Activated T-helper 1 cell treated with anti-CD3 and anti-CD28 coated beads, Interleukin-12 subunit alpha, Interleukin-12 subunit beta, Interleukin-2, Interleukin-4 antibody, amounts not matched to agents 30 ng/mL and 10 ng/mL and 1 ng/mL, durations not matched to agents 14 hours and 24 hours and 36 hours (primary cell): ENCODE measurements around the gene NFIL3. TPM values are rescaled to one million over a fixed set of nuclear protein-coding genes. Genes with fewer than 3 reads are reported as not detected.

Experiments used
- DNase-seq: peaks from one replicate; pipeline ENCODE4 v3.0.0; 2021; ENCODE audit warnings: low spot score
- H3K27ac Mint-ChIP-seq: one replicate; pipeline ENCODE4 v1.8.0; 2021; ENCODE audit warnings: mild to moderate bottlenecking, mixed read lengths
- H3K27me3 Mint-ChIP-seq: one replicate; pipeline ENCODE4 v1.8.0; 2022; ENCODE audit warnings: mild to moderate bottlenecking, moderate library complexity, mixed read lengths; ENCODE audit not compliant: insufficient read depth
- H3K36me3 Mint-ChIP-seq: one replicate; pipeline ENCODE4 v1.8.0; 2021; ENCODE audit warnings: low read depth, mixed read lengths
- H3K4me1 Mint-ChIP-seq: one replicate; pipeline ENCODE4 v1.8.0; 2021; ENCODE audit warnings: low read depth, mixed read lengths
- H3K4me3 Mint-ChIP-seq: one replicate; pipeline ENCODE4 v1.8.0; 2021; ENCODE audit warnings: mild to moderate bottlenecking, moderate library complexity, mixed read lengths
- H3K9me3 Mint-ChIP-seq: one replicate; pipeline ENCODE4 v1.8.0; 2021; ENCODE audit warnings: mixed read lengths
- intact Hi-C: fragments of 100-400 bp; cut with micrococcal nuclease; formaldehyde crosslinking; loops from one replicate; pipeline ENCODE4 v1.15.1; 2024
- total RNA-seq: library from RNA; stranded (reverse); gene quantifications from 2 replicates; pipeline ENCODE4 v1.2.3, GENCODE V29; 2022

NFIL3 gene
- total RNA-seq, 1 donor from 2014 or later: 124 TPM

DNA sequence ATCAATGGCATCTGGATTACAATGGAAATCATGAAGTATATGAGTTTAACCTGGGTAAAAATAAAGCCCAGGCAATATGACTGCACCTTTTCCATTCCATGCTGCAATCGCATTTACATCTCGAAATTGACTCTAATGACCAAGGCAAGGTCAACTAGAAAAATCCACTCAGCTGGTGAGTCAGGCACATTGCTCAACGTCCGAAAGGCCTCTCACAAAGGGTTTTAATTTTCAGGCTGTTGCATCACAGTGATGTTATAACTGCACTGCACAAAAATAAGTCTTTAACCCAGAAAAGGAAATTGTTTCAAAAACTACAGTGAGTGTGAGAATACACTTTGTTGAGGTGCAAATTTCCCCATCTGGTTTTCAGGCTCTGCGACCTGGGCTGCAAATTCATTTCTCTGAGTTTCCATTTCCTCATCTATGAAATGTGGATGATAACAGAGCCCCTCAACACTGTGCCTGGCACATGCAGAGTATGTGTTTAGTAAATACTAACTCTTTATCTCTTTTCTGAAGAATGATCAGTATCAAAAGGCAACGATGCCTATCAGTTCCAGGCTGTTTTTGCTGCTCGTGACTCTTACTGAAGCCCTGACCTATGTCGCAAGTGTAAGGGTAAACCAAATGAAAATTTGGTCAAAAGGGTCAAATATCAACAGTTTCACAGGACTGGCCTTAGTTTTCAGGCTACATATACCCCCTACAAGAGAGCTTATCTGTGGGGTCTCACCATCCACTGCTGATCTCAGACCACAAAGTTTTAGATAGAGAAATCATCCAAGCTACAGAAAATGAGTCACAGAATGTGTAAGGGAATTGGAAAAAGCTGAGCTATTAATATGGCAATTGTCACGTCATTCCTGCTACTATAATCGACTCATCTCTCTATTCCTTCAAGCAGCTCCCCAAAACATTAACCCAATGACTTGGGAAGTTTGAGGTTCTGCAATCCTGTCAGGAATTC lies 4.1 kb downstream of the NFIL3 start:
- intact Hi-C loops: loop anchor here (1.0 to 10.0 kb wide), 8 partner anchors 24 to 1995 kb away; no protein-coding TSS in a partner anchor
- Mint-ChIP-seq H3K36me3 (peaks cover 42% of the 10 kb centered on the region), H3K4me3 (peak overlapping the region; percentile 90), H3K27me3 (no peaks in the 10 kb centered on the region), H3K27ac (peak overlapping the region; percentile 89), H3K9me3 (no peaks in the 10 kb centered on the region), H3K4me1 (peaks cover 71% of the 10 kb centered on the region)
- DNase-seq: no peak

- intact Hi-C loops: loop anchor here (2.0 kb wide), 1 partner anchor 173 kb away; no protein-coding TSS in a partner anchor
- DNase-seq: no peak
- H3K4me3 Mint-ChIP-seq: peak overlapping the region; percentile 90
- peak overlapping the region; percentile 27 for H3K27ac Mint-ChIP-seq
- H3K36me3 Mint-ChIP-seq: peaks cover 49% of the 10 kb centered on the region
- no peaks in the 10 kb centered on the region for H3K9me3 Mint-ChIP-seq
- H3K4me1 Mint-ChIP-seq: peaks cover 81% of the 10 kb centered on the region
- H3K27me3 Mint-ChIP-seq: no peaks in the 10 kb centered on the region
Observed at GRCh38 chr9:91418215-91418610, 5.4 kb downstream of the NFIL3 start.

DNA sequence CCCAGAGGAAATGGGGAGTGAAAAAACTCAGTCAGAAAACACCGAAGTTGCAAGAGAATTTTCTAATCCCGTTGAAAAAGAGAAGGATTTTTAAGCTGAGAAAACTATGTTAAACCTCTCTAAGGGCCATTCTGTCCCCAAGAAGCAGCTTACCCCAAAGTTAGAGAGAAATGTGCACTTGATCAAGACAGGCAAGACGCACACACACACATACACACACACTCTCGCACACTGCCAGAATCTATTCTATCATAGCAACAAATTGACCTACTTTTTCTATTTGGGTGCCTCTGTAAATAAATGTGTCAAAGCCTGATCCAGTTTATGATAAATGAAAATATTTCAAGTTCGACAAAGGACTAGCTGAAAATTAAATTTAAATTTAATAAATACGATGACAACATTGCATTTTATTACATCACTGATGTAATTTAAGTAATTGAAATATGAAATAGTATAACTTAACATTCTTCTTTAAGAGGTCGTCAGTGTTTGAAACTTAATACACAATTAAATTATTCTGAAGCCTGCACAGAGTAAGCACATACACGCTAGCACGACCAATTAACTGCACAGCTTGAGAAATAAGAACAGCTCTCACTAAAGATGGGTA lies 5.9 kb downstream of the NFIL3 start:
- Mint-ChIP-seq H3K27ac (peak overlapping the region; percentile 34), H3K36me3 (peaks cover 48% of the 10 kb centered on the region), H3K9me3 (no peaks in the 10 kb centered on the region), H3K4me3 (peak overlapping the region; percentile 90), H3K4me1 (peaks cover 80% of the 10 kb centered on the region), H3K27me3 (no peaks in the 10 kb centered on the region)
- intact Hi-C loops: loop anchor here (2.0 kb wide), 1 partner anchor 173 kb away; no protein-coding TSS in a partner anchor
- no peak for DNase-seq

- intact Hi-C loops: no loop called here
- H3K36me3 Mint-ChIP-seq: peaks cover 48% of the 10 kb centered on the region
- peaks cover 89% of the 10 kb centered on the region for H3K4me1 Mint-ChIP-seq
- peak overlapping the region; percentile 85 for H3K27ac Mint-ChIP-seq
- DNase-seq: no peak
- no peaks in the 10 kb centered on the region for H3K27me3 Mint-ChIP-seq
- H3K9me3 Mint-ChIP-seq: no peaks in the 10 kb centered on the region
- H3K4me3 Mint-ChIP-seq: peak overlapping the region; percentile 52
Observed at GRCh38 chr9:91416096-91416712, 7.4 kb downstream of the NFIL3 start.

GRCh38 chr9:91415290-91415689 lies 8.3 kb downstream of the NFIL3 start:
- Mint-ChIP-seq H3K27me3 (no peaks in the 10 kb centered on the region), H3K4me3 (no peak overlapping the region), H3K4me1 (peaks cover 92% of the 10 kb centered on the region), H3K36me3 (peaks cover 51% of the 10 kb centered on the region), H3K9me3 (no peaks in the 10 kb centered on the region), H3K27ac (peak overlapping the region; percentile 85)
- no peak for DNase-seq
- intact Hi-C loops: loop anchor here (1.0 kb wide), 3 partner anchors 20 to 66 kb away; no protein-coding TSS in a partner anchor

DNA sequence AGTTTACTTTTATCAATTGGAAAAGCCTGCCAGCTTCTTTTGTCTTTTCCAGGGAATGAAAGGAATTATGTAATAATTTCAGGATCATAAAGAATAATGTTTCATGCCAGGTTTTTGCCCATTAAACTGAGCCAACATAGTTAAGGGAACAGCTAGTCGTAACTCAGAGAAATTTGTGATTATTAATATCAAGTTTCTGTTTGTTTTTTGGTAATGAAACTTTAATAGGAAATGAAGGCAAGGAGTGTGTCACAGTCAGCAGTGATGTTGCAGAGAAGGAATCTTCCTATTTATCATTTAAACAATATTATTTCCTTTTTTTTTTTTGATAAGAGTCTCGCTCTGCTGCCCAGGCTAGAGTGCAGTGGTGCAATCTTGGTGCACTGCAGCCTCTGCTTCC lies 10.7 kb downstream of the NFIL3 start:
- no peaks in the 10 kb centered on the region for H3K9me3 Mint-ChIP-seq
- peaks cover 78% of the 10 kb centered on the region for H3K4me1 Mint-ChIP-seq
- no peaks in the 10 kb centered on the region for H3K27me3 Mint-ChIP-seq
- no peak overlapping the region for H3K27ac Mint-ChIP-seq
- no peak overlapping the region for H3K4me3 Mint-ChIP-seq
- peaks cover 61% of the 10 kb centered on the region for H3K36me3 Mint-ChIP-seq
- no peak for DNase-seq
- intact Hi-C loops: no loop called here

DNA sequence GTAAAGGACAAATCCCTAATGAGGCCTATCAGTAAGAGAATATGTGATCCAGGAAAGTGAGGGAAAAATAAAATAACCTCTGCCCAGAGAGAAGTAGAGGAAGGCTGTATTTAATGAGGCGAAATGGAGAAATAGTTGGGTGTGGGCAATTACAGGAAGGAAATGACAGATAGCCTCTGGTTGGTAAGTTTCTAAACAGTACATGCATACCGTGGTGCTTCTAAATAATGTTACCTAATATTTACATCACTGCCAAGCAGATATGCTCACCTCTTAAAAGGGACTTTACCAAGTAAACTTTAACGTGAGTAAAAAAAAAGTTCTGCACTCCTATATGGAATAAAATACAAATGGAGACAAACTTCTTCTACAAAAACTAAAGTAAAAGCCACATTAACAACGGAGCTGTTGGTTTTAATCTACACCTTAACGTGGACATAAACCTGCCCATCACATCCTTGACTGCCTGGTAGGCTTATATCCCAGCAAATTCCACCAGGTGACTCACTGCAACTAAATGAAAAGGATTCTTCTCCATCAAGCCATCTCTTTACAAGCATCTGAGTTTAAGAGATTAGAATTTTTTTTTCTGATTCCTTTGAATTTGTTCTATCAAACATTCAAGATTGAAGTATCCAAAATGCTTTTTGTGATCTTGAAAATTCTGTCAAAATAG lies 12.4 kb downstream of the NFIL3 start:
- Mint-ChIP-seq H3K9me3 (no peaks in the 10 kb centered on the region), H3K27ac (no peak overlapping the region), H3K36me3 (peaks cover 62% of the 10 kb centered on the region), H3K4me3 (no peak overlapping the region), H3K4me1 (peaks cover 61% of the 10 kb centered on the region), H3K27me3 (no peaks in the 10 kb centered on the region)
- intact Hi-C loops: no loop called here
- no peak for DNase-seq

- Mint-ChIP-seq H3K36me3 (peaks cover 62% of the 10 kb centered on the region), H3K4me1 (peaks cover 55% of the 10 kb centered on the region), H3K27me3 (no peaks in the 10 kb centered on the region), H3K4me3 (no peak overlapping the region), H3K9me3 (no peaks in the 10 kb centered on the region), H3K27ac (no peak overlapping the region)
- DNase-seq: no peak
- intact Hi-C loops: no loop called here
Observed at GRCh38 chr9:91410161-91410560, 13.5 kb downstream of the NFIL3 start.

DNA sequence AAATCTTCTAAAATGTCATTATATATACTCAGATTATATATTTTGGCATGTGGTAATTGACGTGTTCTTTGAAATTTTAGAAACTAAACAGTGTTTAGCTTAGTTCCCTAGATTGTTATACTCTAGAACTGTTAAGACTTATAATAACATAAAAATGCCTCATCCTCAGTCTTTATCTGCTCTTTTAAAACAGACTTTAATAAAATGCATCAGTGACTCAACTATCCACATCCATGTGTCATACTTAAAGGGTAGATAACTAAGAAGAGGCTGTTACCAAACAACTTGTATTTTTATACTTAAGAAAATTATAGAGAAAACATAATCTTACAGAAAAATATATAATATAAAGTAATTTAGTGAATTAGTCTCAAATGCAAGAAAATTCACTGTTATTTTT lies 15.2 kb downstream of the NFIL3 start:
- DNase-seq: no peak
- H3K27ac Mint-ChIP-seq: no peak overlapping the region
- intact Hi-C loops: no loop called here

DNA sequence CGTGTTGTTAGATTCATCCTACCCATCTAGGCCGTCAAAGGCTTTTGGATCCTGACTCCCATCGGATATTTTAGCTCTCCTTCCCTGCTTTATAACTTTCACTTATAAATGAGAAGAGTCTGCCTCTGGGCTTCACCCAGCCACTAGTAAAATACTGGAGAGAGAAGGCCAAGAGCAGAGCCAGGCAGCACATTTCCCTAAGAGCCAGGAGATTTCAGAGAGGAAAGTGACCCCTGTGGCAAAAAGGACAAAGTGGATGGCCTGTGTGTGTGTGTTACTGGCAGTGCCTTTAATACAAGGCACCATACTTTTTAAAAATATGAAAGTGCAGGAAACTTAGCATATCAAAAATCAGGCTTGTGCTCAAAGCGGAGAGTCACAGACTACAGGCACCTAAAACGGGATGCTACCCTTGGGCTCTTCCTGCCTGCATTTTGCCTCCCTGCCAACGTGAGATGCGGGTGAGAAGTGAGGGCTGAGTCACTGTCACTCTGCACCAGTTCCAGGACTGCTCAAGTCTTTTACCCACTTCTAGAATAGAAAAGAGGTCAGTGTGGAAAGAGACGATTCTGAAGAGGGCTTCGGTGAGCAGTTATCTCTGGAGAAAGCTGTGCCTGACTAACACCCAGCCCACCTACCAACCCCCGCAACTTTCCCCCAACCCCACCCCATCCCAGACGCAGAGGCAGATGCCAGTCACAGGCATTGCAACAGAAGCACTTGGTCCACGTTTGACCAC lies 15.9 kb downstream of the NFIL3 start:
- Mint-ChIP-seq H3K4me1 (peaks cover 54% of the 10 kb centered on the region), H3K27ac (no peak overlapping the region), H3K27me3 (no peaks in the 10 kb centered on the region), H3K9me3 (no peaks in the 10 kb centered on the region), H3K4me3 (no peak overlapping the region), H3K36me3 (peaks cover 59% of the 10 kb centered on the region)
- intact Hi-C loops: no loop called here
- DNase-seq: no peak

More for the DNA sequence above, 15.2 kb downstream of the NFIL3 start:
- Mint-ChIP-seq H3K4me3 (no peak overlapping the region), H3K36me3 (peaks cover 61% of the 10 kb centered on the region), H3K9me3 (no peaks in the 10 kb centered on the region), H3K27me3 (no peaks in the 10 kb centered on the region), H3K4me1 (peaks cover 52% of the 10 kb centered on the region)

GRCh38 chr9:91405343-91406077 lies 18.1 kb downstream of the NFIL3 start:
- intact Hi-C loops: no loop called here
- H3K27me3 Mint-ChIP-seq: peaks cover 3% of the 10 kb centered on the region
- DNase-seq: no peak
- peaks cover 45% of the 10 kb centered on the region for H3K4me1 Mint-ChIP-seq
- no peaks in the 10 kb centered on the region for H3K9me3 Mint-ChIP-seq
- H3K27ac Mint-ChIP-seq: no peak overlapping the region
- no peak overlapping the region for H3K4me3 Mint-ChIP-seq
- peaks cover 47% of the 10 kb centered on the region for H3K36me3 Mint-ChIP-seq
